WTC11 (cell line): ENCODE data around the gene RNU1-2. TPM values are rescaled to one million over a fixed set of nuclear protein-coding genes. Genes with fewer than 3 reads are reported as not detected.

Experiments used
- ATAC-seq: fragments of 200-7000 bp; cut with Tn5 transposase; 2 replicates; pipeline ENCODE4 v1.10.0; 2021; ENCODE audit warnings: mild to moderate bottlenecking, moderate library complexity
- CTCF ChIA-PET: fragments of 300-600 bp; sonication (Branson Sonifier 250); formaldehyde crosslinking; loops from one replicate; lab custom pipeline; 2021; ENCODE audit warnings: antibody characterized with exemption; lab: Charles Lee
- POLR2A ChIA-PET: fragments of 350-600 bp; sonication (Branson Sonifier 250); formaldehyde crosslinking; loops from one replicate; lab custom pipeline; 2021; ENCODE audit warnings: antibody characterized with exemption; lab: Charles Lee
- DNase-seq: peaks from one replicate; pipeline ENCODE4 v3.0.0; 2021; ENCODE audit warnings: low spot score
- H3K27ac Mint-ChIP-seq: 2 replicates; pipeline ENCODE4 v1.8.0; 2021; ENCODE audit warnings: mixed read lengths
- H3K27me3 Mint-ChIP-seq: 2 replicates; pipeline ENCODE4 v1.8.0; 2021; ENCODE audit warnings: low read depth, mild to moderate bottlenecking, moderate library complexity, mixed read lengths
- H3K36me3 Mint-ChIP-seq: 2 replicates; pipeline ENCODE4 v1.8.0; 2021; ENCODE audit warnings: mixed read lengths
- H3K4me1 Mint-ChIP-seq: 2 replicates; pipeline ENCODE4 v1.8.0; 2022; ENCODE audit warnings: mixed read lengths
- H3K4me3 Mint-ChIP-seq: 2 replicates; pipeline ENCODE4 v1.8.0; 2021; ENCODE audit warnings: mild to moderate bottlenecking, moderate library complexity, mixed read lengths
- H3K9me3 Mint-ChIP-seq: 2 replicates; pipeline ENCODE4 v1.8.0; 2021; ENCODE audit warnings: mixed read lengths
- E2F4 ChIP-seq: sonication (generic); formaldehyde crosslinking; IDR thresholded peaks from 2 replicates; pipeline ENCODE4 v1.8.1; 2022; ENCODE audit warnings: low read depth, mild to moderate bottlenecking, moderate library complexity, missing genetic modification reagents, borderline replicate concordance
- EMX1 ChIP-seq: fragments of 250-450 bp; sonication (Bioruptor Pico); IDR thresholded peaks from 2 replicates; pipeline ENCODE4 v1.8.0; 2021; ENCODE audit warnings: mild to moderate bottlenecking
- ERG ChIP-seq: fragments of 250-450 bp; sonication (Bioruptor Pico); IDR thresholded peaks from 2 replicates; pipeline ENCODE4 v1.8.0; 2021; ENCODE audit warnings: mild to moderate bottlenecking
- FOXK1 ChIP-seq: sonication (generic); formaldehyde crosslinking; IDR thresholded peaks from 2 replicates; pipeline ENCODE4 v1.8.0; 2022; ENCODE audit warnings: mild to moderate bottlenecking, moderate library complexity, missing genetic modification reagents
- KAT7 ChIP-seq: sonication (generic); formaldehyde crosslinking; IDR thresholded peaks from 2 replicates; pipeline ENCODE4 v1.8.1; 2023; ENCODE audit warnings: missing genetic modification reagents, mild to moderate bottlenecking, borderline replicate concordance
- RELA ChIP-seq: sonication (generic); formaldehyde crosslinking; IDR thresholded peaks from 2 replicates; pipeline ENCODE4 v1.8.1; 2022; ENCODE audit warnings: missing genetic modification reagents, mild to moderate bottlenecking, borderline replicate concordance
- RORB ChIP-seq: fragments of 250-450 bp; sonication (Bioruptor Pico); IDR thresholded peaks from 2 replicates; pipeline ENCODE4 v1.9.0; 2021; ENCODE audit warnings: mild to moderate bottlenecking
- total RNA-seq: library from RNA; stranded (reverse); gene quantifications from 3 replicates; pipeline ENCODE4 v1.2.3, GENCODE V29; 2021
- TF ChIP-seq, protein P1 (sequence below): sonication (generic); formaldehyde crosslinking; IDR thresholded peaks from 2 replicates; pipeline ENCODE4 v1.8.1; 2023; ENCODE audit warnings: mild to moderate bottlenecking, missing genetic modification reagents, borderline replicate concordance
- TF ChIP-seq, protein P2 (sequence below): sonication (generic); formaldehyde crosslinking; conservative IDR thresholded peaks from 2 replicates; pipeline ENCODE4 v1.8.1; 2022; ENCODE audit warnings: mild to moderate bottlenecking, missing genetic modification reagents
- TF ChIP-seq, protein P3 (sequence below): sonication (generic); formaldehyde crosslinking; IDR thresholded peaks from 2 replicates; pipeline ENCODE4 v1.8.0; 2023; ENCODE audit warnings: mild to moderate bottlenecking, missing genetic modification reagents

Gene RNU1-2
- total RNA-seq, 1 experiment from 2014 or later = 1,197 TPM

GRCh38 chr1:16905110-16905867 lies 9.5 kb downstream of the RNU1-2 start:
- CTCF ChIA-PET = interaction anchor here (1.2 to 2.3 kb wide), 2 partner anchors 24 to 285 kb away, joined by 5 to 16 read pairs; no protein-coding TSS in a partner anchor
- no peaks in the 10 kb centered on the region for H3K27me3 Mint-ChIP-seq
- TF ChIP-seq RELA (no peak), EMX1 (CRISPR knock-in tag) (0 out of 2 replicates have a peak, but pooled peaks have one; percentile 66), FOXK1 (CRISPR knock-in tag) (0 out of 2 replicates have a peak, but pooled peaks have one; percentile 48), RORB (CRISPR knock-in tag) (peak; percentile 80)
- TF ChIP-seq, all 79 proteins: peak for 3
- POLR2A ChIA-PET = interaction anchor here (0.5 to 2.3 kb wide), 8 partner anchors 9 to 284 kb away, joined by 3 to 8 read pairs (median 5); partner anchors contain the start of gene CROCC
- Mint-ChIP-seq H3K4me3 (no peak overlapping the region), H3K36me3 (peaks cover 9% of the 10 kb centered on the region), H3K9me3 (no peaks in the 10 kb centered on the region), H3K27ac (no peak overlapping the region), H3K4me1 (peaks cover 15% of the 10 kb centered on the region)
- DNase-seq (no peak), ATAC-seq (peak; percentile 74)

GRCh38 chr1:16905868-16906702 lies 10.3 kb downstream of the RNU1-2 start:
- DNase-seq (no peak), ATAC-seq (no peak)
- H3K27me3 Mint-ChIP-seq = no peaks in the 10 kb centered on the region
- H3K27ac Mint-ChIP-seq = no peak overlapping the region
- no peak overlapping the region for H3K4me3 Mint-ChIP-seq
- POLR2A ChIA-PET = interaction anchor here (1.5 kb wide), 1 partner anchor 24 kb away, joined by 4 read pairs; no protein-coding TSS in a partner anchor
- H3K4me1 Mint-ChIP-seq = peaks cover 15% of the 10 kb centered on the region
- no peaks in the 10 kb centered on the region for H3K9me3 Mint-ChIP-seq
- TF ChIP-seq, protein P1, sequence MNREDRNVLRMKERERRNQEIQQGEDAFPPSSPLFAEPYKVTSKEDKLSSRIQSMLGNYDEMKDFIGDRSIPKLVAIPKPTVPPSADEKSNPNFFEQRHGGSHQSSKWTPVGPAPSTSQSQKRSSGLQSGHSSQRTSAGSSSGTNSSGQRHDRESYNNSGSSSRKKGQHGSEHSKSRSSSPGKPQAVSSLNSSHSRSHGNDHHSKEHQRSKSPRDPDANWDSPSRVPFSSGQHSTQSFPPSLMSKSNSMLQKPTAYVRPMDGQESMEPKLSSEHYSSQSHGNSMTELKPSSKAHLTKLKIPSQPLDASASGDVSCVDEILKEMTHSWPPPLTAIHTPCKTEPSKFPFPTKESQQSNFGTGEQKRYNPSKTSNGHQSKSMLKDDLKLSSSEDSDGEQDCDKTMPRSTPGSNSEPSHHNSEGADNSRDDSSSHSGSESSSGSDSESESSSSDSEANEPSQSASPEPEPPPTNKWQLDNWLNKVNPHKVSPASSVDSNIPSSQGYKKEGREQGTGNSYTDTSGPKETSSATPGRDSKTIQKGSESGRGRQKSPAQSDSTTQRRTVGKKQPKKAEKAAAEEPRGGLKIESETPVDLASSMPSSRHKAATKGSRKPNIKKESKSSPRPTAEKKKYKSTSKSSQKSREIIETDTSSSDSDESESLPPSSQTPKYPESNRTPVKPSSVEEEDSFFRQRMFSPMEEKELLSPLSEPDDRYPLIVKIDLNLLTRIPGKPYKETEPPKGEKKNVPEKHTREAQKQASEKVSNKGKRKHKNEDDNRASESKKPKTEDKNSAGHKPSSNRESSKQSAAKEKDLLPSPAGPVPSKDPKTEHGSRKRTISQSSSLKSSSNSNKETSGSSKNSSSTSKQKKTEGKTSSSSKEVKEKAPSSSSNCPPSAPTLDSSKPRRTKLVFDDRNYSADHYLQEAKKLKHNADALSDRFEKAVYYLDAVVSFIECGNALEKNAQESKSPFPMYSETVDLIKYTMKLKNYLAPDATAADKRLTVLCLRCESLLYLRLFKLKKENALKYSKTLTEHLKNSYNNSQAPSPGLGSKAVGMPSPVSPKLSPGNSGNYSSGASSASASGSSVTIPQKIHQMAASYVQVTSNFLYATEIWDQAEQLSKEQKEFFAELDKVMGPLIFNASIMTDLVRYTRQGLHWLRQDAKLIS = no peak
- TF ChIP-seq KAT7 (CRISPR knock-in tag) = no peak
- TF ChIP-seq, protein P2, sequence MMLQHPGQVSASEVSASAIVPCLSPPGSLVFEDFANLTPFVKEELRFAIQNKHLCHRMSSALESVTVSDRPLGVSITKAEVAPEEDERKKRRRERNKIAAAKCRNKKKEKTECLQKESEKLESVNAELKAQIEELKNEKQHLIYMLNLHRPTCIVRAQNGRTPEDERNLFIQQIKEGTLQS (CRISPR knock-in tag) = no peak
- no peak for TF ChIP-seq ERG (CRISPR knock-in tag)
- TF ChIP-seq E2F4 = no peak
- TF ChIP-seq, protein P3, sequence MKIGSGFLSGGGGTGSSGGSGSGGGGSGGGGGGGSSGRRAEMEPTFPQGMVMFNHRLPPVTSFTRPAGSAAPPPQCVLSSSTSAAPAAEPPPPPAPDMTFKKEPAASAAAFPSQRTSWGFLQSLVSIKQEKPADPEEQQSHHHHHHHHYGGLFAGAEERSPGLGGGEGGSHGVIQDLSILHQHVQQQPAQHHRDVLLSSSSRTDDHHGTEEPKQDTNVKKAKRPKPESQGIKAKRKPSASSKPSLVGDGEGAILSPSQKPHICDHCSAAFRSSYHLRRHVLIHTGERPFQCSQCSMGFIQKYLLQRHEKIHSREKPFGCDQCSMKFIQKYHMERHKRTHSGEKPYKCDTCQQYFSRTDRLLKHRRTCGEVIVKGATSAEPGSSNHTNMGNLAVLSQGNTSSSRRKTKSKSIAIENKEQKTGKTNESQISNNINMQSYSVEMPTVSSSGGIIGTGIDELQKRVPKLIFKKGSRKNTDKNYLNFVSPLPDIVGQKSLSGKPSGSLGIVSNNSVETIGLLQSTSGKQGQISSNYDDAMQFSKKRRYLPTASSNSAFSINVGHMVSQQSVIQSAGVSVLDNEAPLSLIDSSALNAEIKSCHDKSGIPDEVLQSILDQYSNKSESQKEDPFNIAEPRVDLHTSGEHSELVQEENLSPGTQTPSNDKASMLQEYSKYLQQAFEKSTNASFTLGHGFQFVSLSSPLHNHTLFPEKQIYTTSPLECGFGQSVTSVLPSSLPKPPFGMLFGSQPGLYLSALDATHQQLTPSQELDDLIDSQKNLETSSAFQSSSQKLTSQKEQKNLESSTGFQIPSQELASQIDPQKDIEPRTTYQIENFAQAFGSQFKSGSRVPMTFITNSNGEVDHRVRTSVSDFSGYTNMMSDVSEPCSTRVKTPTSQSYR = no peak
- CTCF ChIA-PET = interaction anchor here (2.3 kb wide), 1 partner anchor 285 kb away, joined by 16 read pairs; no protein-coding TSS in a partner anchor
- H3K36me3 Mint-ChIP-seq = peaks cover 9% of the 10 kb centered on the region
